Fibroblast of villous mesenchyme (primary cell): ENCODE measurements around the gene TMEM131L. TPM values are rescaled to one million over a fixed set of nuclear protein-coding genes. Genes with fewer than 3 reads are reported as not detected.

Experiments
- DNase-seq: peaks from one replicate; pipeline ENCODE4 v3.0.0-alpha.2; 2010; ENCODE audit warnings: low read depth
- H3K4me3 ChIP-seq: 2 replicates; pipeline ENCODE4 v1.5.1; 2011; ENCODE audit warnings: low read depth, mild to moderate bottlenecking, low read length
- CTCF ChIP-seq: IDR thresholded peaks from 2 replicates; pipeline ENCODE4 v1.5.1; 2012; ENCODE audit warnings: low read depth, mild to moderate bottlenecking, low read length; ENCODE audit not compliant: insufficient read depth
- total RNA-seq: library from RNA; depleted of rRNA; stranded (reverse); fragments of >200 nt; gene quantifications from 2 replicates; pipeline ENCODE4 v1.2.3, GENCODE V29; 2012

TMEM131L gene
- total RNA-seq, 1 donor: 4.7 TPM

- H3K4me3 ChIP-seq: no peak overlapping the region
- DNase-seq: peak; percentile 63
- no peak for TF ChIP-seq CTCF
Observed at GRCh38 chr4:153420361-153420760, 45.8 kb upstream of the TMEM131L start.

- TF ChIP-seq CTCF: no peak
- no peak for DNase-seq
Observed at GRCh38 chr4:153421941-153422340, 44.2 kb upstream of the TMEM131L start.

GRCh38 chr4:153426207-153426885 is 39.8 kb upstream of the TMEM131L start:
- TF ChIP-seq CTCF: no peak
- no peak for DNase-seq

More at GRCh38 chr4:153421941-153422340, 44.2 kb upstream of the TMEM131L start:
- no peak overlapping the region for H3K4me3 ChIP-seq

GRCh38 chr4:153427363-153428071 is 38.6 kb upstream of the TMEM131L start:
- no peak for DNase-seq
- no peak for TF ChIP-seq CTCF
- no peak overlapping the region for H3K4me3 ChIP-seq

More at GRCh38 chr4:153426207-153426885, 39.8 kb upstream of the TMEM131L start:
- H3K4me3 ChIP-seq: no peak overlapping the region

- no peak overlapping the region for H3K4me3 ChIP-seq
- peak; percentile 23 for DNase-seq
- TF ChIP-seq CTCF: no peak
Observed at GRCh38 chr4:153428941-153429475, 37.2 kb upstream of the TMEM131L start.

- TF ChIP-seq CTCF: peak; percentile 79
- no peak overlapping the region for H3K4me3 ChIP-seq
- DNase-seq: peak; percentile 80
Observed at GRCh38 chr4:153432965-153433753, 33.0 kb upstream of the TMEM131L start.
